NCI-H510A treated with DMSO at 0.1 percent for 48 hours (cell line): ENCODE data around the gene IPCEF1.
"Not testable (repeated sequence)": the region's sequence is repeated elsewhere in the genome, so short reads cannot be mapped to it uniquely, and the experiment has no call there.

ENCODE experiments used
- DNase-seq: peaks from one replicate; lab custom pipeline; 2025; lab: John Stamatoyannopoulos, UW

IPCEF1 gene

DNA sequence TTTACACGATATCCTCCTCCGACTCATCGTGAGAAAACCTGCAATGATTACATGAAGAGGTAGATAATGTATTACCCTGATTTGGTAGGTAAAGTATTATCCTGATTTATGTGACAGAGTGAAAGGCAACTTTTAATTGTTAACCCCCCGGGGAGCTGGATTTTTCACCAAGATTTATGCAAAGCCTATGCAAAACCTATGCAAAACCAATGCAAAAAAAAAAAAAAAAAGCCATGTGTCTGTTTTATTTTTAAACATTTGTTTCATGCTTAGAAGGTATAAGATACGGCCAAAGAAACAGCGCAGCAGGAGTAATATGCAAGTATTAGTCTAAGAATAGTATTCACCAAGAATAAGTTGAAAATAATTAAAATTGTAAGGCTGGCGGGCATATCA, 109.9 kb downstream of the IPCEF1 start:
- DNase-seq = no peak

GRCh38 chr6:154245506-154245905, 111.1 kb downstream of the IPCEF1 start:
- no peak for DNase-seq

GRCh38 chr6:154243793-154244750, 112.5 kb downstream of the IPCEF1 start:
- DNase-seq = no peak

DNA sequence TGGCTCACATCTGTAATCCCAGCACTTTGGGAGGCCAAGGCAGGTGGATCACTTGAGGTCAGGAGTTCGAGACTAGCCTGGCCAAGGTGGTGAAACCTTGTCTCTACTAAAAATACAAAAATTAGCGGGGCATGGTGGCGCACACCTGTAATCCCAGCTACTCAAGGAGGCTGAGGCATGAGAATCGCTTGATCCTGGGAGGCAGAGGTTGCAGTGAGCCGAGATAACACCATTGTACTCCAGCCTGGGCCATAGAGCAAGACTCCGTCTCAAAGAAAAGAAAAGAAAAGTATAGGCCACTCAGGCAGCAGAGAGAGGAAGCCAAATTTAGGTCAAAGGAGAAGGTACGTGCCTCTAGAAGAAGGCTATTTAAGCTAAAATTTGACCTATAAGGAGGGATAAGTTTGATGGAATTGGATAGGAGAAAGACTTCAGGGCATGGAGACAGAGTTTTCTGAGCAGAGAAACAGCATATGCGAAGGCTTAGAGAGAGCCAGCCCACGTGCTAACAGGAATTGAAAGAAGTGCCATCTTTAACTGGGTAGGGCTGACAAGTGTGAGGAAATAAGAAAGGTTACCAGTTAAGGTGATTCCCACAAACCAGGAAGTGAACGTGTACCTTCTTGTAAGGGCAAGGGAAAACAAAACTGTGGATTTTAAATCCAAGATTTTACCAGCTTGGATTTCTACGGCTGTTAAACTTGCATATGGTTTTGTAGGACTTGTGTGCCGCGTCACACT, 113.8 kb downstream of the IPCEF1 start:
- no peak for DNase-seq

DNA sequence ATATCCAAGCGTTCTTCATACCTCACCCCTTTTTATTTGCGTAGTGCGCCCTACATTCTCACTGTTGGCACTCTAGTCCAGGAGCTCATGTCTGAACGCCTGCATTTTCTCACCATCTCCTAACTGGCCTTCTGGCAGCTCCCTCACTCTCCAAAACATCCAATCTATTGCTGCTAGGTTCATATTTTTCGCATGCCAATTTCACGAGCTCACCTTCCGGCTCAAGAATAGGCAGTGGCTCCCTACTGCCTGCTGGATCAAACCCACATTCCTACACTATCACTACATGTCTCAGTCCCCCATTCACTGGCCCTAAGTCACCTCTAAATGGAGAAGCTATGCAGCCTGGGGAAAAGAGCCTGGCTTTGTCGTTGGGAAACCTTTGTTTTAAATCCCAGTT, 115.0 kb downstream of the IPCEF1 start:
- no peak for DNase-seq

DNA sequence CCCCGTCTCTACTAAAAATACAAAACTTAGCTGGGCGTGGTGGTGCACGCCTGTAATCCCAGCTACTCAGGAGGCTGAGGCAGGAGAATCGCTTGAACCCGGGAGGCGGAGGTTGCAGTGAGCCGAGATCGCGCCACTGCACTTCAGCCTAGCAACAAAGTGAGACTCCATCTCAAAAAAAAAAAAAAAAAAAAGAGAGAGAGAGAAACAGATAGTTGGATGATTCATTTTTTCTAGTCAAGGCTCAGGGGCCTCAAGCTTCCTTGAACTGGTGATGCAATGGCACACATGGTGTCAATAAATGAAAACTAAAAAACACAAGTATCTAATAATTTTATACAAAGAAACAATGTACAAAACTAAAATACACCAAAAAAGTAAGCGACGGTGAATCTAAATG, 115.5 kb downstream of the IPCEF1 start:
- not testable (repeated sequence) for DNase-seq

GRCh38 chr6:154239392-154239791, 117.2 kb downstream of the IPCEF1 start:
- DNase-seq = no peak

- no peak for DNase-seq
Observed at GRCh38 chr6:154238831-154239230, 117.8 kb downstream of the IPCEF1 start.

DNA sequence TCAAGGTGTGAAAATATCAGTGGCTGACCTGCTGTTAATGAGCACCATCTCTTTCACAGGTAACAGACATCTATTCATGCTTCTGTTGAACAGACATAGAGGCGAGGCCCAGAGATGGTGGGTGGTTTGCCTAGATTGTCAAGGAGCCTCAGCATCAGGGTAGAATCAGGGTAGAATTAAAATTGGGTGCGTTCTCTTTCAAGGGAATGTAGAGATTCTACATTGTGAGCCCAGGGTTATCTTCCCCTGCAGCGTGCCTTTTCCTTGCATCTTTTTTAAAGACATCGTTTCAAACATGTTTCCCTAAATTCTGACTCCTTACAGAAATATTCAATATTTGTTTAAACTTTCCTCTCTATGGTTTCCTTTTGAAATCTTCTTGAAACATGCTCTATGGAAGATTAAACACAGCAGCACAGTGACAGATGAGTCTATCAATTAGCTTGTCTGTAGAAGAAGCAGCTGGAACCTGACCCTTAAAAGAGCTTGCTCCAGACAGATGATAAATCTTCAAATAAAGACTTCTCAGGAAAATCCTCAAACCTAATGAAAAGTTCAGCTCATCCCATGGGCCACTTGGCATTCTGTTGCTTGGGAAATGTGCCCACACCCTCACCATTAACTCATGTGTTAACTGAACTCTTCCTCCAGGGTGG, 119.8 kb downstream of the IPCEF1 start:
- no peak for DNase-seq

DNA sequence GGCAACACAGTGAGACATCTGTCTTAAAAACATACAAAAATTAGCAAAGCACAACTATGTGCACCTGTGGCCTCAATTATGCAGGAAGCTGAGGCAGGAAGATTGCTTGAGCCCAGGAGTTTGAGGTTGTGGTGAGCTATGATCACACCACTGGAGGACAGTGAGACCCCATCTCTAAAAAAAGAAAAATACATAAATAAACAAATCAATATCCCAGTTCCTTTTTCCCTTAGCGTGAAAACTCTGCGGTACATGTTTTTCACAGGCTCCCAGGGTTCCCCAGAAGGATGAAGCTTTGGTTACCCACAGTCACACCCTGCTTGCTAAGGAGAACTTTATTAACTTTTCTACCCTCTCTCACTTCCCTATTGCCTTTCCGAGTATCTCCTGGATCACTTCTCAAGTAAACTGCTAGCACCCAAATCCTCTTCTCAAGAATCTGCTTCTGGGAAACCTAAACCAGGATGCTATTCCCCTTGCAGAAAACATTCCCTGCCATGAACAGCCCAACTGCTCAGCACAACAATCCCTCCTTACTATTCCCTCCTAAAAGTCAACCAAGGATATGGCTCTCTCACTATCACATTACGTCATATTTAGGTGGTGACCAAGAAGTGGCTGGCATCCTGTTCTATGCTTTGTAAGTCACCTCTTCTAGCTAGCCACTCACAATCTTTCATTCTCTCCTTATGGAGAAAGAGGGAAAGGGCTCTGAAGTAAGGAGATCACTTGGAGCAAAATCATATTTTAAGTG, 122.4 kb downstream of the IPCEF1 start:
- no peak for DNase-seq

- DNase-seq = no peak
Observed at GRCh38 chr6:154233383-154233782, 123.2 kb downstream of the IPCEF1 start.

- DNase-seq = no peak
Observed at GRCh38 chr6:154232013-154232910, 124.3 kb downstream of the IPCEF1 start.

- DNase-seq = no peak
Observed at GRCh38 chr6:154230910-154231595, 125.5 kb downstream of the IPCEF1 start.

DNA sequence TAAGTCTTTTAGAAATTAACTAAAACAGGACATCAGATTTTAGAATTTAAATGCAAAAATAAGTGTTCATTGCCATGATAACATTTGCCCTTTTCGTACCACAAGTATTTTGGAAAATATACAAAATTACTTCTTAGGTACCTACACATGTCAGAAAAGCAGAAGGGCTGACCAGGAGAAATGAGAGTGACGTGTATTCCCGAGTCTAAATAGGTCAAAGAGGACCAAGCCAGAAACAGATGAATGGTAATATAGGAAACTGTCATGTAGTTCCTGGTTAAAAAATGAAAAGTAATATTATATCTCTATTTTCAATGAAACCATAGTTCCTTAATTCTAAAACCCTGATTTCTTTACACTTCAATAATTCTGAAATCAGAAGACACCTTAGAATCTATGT, 126.2 kb downstream of the IPCEF1 start:
- DNase-seq = no peak

- no peak for DNase-seq
Observed at GRCh38 chr6:154229786-154230185, 126.8 kb downstream of the IPCEF1 start.

- no peak for DNase-seq
Observed at GRCh38 chr6:154228521-154228905, 128.1 kb downstream of the IPCEF1 start.

GRCh38 chr6:154227862-154228520, 128.6 kb downstream of the IPCEF1 start:
- no peak for DNase-seq

- DNase-seq = no peak
Observed at GRCh38 chr6:154226461-154226860, 130.1 kb downstream of the IPCEF1 start.

DNA sequence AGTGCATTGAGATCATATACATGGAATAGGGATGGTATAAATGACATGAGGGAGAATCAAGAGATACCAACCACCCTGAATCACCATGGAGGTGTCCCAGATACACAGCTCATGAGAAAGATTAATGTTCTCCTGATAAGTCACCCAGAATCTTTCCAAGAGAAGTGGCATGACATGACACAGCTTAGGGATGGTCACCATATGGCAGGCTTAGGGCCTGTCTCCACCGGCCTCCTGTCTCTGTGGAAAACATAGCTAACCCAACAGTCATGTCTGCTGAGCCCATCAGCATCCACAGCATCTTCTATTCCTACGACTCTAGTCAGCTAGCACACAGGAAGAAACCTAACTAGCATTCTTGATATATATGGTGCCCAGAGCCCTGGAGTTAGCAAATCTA, 133.3 kb downstream of the IPCEF1 start:
- DNase-seq = no peak

- no peak for DNase-seq
Observed at GRCh38 chr6:154222716-154223115, 133.9 kb downstream of the IPCEF1 start.
